Measurements from ENCODE around the gene C1QTNF7.

C1QTNF7 gene

DNA sequence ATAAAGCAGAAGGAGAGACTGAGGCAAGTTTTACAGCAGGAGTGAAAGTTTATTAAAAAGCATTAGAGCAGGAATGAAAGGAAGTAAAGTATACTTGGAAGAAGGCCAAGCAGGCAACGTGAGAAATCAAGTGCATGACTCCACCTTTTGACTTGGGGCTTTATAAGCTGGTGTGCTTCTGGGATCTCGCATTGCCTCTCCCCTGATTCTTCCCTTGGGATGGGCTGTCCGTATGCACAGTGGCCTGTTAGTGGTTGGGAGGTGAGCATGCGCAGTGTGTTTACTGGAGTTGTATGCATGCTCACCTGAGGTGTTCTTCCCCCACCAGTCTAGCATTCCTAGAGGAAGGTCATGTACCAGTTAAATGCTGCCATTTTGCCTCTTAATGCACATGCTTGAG lies 29.1 kb upstream of the C1QTNF7 start:
- TF ChIP-seq, protein P1, sequence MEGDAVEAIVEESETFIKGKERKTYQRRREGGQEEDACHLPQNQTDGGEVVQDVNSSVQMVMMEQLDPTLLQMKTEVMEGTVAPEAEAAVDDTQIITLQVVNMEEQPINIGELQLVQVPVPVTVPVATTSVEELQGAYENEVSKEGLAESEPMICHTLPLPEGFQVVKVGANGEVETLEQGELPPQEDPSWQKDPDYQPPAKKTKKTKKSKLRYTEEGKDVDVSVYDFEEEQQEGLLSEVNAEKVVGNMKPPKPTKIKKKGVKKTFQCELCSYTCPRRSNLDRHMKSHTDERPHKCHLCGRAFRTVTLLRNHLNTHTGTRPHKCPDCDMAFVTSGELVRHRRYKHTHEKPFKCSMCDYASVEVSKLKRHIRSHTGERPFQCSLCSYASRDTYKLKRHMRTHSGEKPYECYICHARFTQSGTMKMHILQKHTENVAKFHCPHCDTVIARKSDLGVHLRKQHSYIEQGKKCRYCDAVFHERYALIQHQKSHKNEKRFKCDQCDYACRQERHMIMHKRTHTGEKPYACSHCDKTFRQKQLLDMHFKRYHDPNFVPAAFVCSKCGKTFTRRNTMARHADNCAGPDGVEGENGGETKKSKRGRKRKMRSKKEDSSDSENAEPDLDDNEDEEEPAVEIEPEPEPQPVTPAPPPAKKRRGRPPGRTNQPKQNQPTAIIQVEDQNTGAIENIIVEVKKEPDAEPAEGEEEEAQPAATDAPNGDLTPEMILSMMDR (conservative IDR thresholded peaks at IDR 0.05; ENCODE audit: low read depth) = no peak
- peak; percentile 5 for DNase-seq (ENCODE audit: low spot score)
- CTCF ChIA-PET = no interaction called here
- POLR2A ChIA-PET (ENCODE audit: low non-redundant PET) = no interaction called here
- H3K27ac ChIP-seq = peak overlapping the region; percentile 72

DNA sequence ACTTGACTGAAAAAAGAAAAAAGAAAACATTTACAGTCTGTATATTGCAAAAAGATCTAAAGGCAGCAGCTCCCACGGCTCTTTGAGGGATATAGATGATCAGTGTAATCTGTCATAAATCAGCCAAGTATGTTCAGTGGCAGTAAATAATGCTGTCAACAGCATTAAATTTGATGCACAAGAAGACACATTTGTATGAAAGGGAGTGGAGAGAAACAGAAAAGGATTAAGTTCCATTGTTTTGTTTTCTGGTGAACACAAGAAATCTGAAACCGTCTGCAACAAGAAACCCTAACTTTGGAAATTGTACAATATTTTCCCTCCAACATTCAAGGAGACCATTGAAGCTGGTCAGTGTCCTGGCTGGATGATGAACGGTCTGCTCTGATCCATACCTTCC lies 27.6 kb upstream of the C1QTNF7 start:
- ChIA-PET CTCF (interaction anchor here (1.2 kb wide), 1 partner anchor 22 kb away, joined by 3 read pairs; no protein-coding TSS in a partner anchor), POLR2A (ENCODE audit: low non-redundant PET) (no interaction called here)
- DNase-seq (ENCODE audit: low spot score) = no peak
- TF ChIP-seq, protein P1 (conservative IDR thresholded peaks at IDR 0.05; ENCODE audit: low read depth) = no peak
- no peak overlapping the region for H3K27ac ChIP-seq

DNA sequence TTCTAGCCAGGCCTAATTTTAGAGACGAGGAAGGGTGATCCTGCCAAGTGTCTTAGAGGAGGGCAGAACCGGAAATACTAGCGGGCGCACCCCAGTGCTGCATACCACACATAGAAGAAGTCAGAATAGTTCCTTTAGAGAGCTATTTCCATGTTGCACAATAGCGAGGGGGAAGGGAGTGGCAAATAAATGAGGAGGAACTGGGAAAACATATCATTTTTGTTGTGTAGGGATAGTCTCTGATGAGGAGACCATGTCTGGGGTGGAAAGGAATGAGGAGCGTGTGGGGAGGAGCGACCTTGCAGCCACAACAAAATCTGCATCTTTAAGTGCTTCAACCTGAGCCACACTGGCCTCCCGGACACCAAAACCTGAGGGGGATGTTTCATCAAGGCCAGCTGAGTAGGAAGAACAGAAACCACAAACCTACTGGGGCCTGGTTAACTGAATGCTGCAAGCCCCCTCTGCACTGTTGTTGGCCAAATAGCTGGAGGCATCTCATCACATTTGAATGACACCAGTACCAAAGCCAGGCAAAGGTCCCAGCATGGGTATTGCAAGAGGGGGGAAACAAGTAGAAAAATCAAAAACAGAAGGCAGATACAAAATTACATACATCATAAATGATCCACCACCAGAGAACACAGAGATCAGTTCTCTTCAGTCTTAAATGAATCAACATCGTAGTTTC lies 26.7 kb upstream of the C1QTNF7 start:
- H3K27ac ChIP-seq = peak overlapping the region; percentile 85
- ChIA-PET POLR2A (ENCODE audit: low non-redundant PET) (no interaction called here), CTCF (interaction anchor here (1.2 kb wide), 1 partner anchor 21 kb away, joined by 3 read pairs; no protein-coding TSS in a partner anchor)
- TF ChIP-seq, protein P1 (conservative IDR thresholded peaks at IDR 0.05; ENCODE audit: low read depth) = no peak
- peak; percentile 72 for DNase-seq (ENCODE audit: low spot score)

DNA sequence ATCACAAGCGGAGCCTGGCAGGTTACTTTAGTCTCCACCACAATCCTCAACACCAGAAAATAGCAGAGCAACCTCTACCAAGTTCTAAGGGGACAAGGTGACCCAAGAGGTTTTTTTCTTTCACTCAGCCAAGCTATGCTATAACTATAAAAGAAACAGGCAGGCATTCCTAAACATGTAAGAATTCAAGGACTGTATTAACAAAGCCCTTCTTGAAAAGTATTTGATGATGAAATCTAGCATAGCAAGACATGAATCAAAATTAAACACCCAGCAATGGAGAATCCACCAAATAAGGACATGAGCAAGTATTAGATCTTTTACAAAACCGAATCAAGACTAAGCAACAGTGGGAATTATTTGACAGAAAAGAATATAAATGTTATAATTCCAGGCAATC lies 25.7 kb upstream of the C1QTNF7 start:
- POLR2A ChIA-PET (ENCODE audit: low non-redundant PET) = no interaction called here
- H3K27ac ChIP-seq = no peak overlapping the region

DNA sequence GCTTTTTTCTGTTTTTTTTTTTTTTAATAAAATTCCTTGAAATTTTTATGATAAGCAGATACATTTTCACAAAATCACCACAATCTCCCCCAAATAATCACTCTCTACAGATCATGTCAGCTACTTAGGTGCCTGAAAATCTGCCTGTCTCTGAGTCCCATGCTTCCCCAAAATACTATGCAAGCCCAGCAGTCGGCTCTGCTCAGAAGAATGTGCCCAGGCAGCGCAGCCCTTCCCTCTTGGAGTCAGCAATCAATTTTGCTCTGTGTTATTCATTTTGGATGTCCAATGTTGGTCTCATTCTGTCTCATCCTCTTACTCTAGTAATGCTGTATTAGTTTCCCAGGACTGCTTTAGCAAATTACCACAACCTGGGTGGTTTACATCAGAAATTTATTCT lies 24.9 kb upstream of the C1QTNF7 start:
- CTCF ChIA-PET = no interaction called here
- POLR2A ChIA-PET (ENCODE audit: low non-redundant PET) = no interaction called here

More for the DNA sequence above, 25.7 kb upstream of the C1QTNF7 start:
- peak; percentile 3 for DNase-seq (ENCODE audit: low spot score)
- CTCF ChIA-PET = no interaction called here
- TF ChIP-seq, protein P1 (conservative IDR thresholded peaks at IDR 0.05; ENCODE audit: low read depth) = no peak

DNA sequence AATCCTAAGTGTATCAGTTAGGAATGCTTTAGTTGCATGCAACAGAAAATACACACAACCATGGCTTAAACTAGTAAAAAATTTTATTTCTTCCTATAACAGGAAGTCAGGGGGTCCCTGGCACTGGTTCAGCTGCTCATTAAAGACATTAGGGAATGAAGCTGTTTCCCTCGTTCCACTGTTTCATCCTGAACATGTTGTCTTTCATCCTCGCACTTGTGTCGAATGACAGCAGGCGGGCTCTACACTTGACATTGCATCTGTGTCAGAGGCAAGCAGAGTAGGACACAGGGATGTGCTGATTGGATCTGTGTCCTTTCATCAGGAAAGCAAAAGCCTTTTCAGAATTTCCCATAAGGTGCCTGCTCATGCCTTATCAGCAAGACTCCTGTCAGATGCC lies 22.8 kb upstream of the C1QTNF7 start:
- ChIA-PET CTCF (no interaction called here), POLR2A (ENCODE audit: low non-redundant PET) (no interaction called here)
- H3K27ac ChIP-seq = no peak overlapping the region
- no peak for DNase-seq (ENCODE audit: low spot score)
- TF ChIP-seq, protein P1 (conservative IDR thresholded peaks at IDR 0.05; ENCODE audit: low read depth) = no peak

More for the DNA sequence above, 24.9 kb upstream of the C1QTNF7 start:
- no peak overlapping the region for H3K27ac ChIP-seq
- TF ChIP-seq, protein P1 (conservative IDR thresholded peaks at IDR 0.05; ENCODE audit: low read depth) = no peak
- no peak for DNase-seq (ENCODE audit: low spot score)

Data from RWPE1 (cell line).